HG02759 (cell line): ENCODE results near the gene STARD6.
"Not testable (repeated sequence)": the region's sequence is repeated elsewhere in the genome, so short reads cannot be mapped to it uniquely, and the experiment has no call there.

Experiments
- ATAC-seq: cut with Tn5 transposase; IDR thresholded peaks from one replicate; pipeline ENCODE4 v1.9.1; 2021; ENCODE audit warnings: mild to moderate bottlenecking, moderate library complexity; ENCODE audit not compliant: unreplicated experiment

The STARD6 gene

GRCh38 chr18:54338230-54338629 is 19.4 kb downstream of the STARD6 start:
- ATAC-seq, result no peak

DNA sequence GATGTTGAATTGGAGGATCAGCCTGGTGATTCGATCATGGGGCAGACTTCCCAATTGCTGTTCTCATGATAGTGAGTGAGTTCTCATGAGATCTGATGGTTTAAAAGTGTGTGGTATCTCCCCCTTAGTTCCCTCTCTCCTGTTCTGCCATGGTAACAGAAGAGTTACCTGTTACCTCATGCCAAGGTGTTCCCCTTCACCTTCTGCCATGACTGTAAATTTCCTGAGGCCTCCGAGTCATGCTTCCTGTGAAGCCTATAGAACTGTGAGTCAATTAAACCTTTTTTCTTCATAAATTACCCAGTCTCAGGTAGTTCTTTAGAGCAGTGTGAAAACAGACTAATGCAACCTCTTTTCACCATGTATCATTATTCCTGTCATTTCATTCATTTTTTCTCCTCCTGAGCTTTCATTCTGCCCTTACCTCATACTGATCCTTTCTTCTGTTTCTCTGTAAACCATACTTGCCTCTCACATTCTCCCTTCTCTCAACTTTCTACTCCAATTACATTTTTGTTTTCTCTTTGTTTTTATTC is 22.0 kb downstream of the STARD6 start:
- no peak for ATAC-seq

- ATAC-seq, result no peak
Measured at GRCh38 chr18:54330768-54331548, 26.7 kb downstream of the STARD6 start.

DNA sequence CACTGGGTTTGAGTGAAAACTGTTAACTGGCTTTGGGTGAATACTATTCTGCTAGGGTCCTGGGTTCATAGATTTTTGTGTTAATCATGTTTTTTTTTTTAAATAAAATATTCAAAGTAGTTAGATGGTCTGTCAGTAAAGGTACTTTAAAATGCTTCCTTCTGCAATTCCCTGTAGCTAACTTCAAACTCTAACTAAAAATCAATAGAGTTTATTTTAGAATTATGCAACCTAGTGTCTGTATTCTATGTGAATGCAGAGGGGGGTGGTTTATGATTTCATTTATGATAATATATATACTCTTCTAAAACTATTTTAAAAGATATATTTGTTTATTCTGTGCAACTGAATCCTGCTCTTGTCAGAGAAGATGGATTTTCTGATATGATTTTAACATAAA is 27.9 kb downstream of the STARD6 start:
- ATAC-seq, result no peak

GRCh38 chr18:54327818-54328217 is 29.8 kb downstream of the STARD6 start:
- no peak for ATAC-seq

DNA sequence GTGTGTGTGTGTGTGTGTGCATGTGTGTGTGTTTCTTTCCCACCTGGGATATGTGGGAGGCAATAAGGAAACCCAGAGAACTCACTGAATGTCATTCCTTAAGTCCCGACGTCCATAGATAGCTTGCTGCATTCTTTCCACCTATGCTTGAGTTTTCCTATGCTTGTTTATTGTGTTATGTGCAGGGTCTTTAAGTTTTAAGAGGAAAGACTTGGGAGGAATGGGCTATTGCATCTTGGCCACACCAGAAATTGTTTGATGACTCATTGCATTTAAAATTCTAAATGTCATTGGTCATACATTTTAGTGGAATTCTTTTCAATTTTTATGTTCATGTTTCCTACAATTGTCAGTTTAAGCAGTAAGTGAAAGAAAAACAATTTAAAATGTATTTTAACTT is 33.7 kb downstream of the STARD6 start:
- no peak for ATAC-seq

DNA sequence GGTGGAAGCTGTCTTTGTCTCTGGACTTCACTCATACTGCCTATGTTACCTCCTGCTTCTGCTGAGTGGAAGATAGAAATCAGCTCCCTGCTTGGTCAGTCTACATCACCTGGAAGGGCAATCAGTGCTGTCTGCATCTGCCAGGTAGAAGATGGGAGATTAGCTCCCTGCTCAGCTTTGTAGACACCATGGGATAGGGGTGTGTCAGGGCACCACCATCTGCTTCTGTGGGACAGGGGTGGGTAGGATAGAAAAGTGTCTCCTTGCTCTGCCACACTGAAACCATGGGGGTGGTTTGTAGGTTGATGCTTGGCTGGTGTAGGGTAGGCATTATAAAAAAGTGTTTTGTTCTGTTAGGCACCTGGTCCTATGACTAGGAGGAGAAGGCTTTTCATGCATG is 34.1 kb downstream of the STARD6 start:
- ATAC-seq, result no peak

- no peak for ATAC-seq
Measured at GRCh38 chr18:54316071-54316820, 41.4 kb downstream of the STARD6 start.

DNA sequence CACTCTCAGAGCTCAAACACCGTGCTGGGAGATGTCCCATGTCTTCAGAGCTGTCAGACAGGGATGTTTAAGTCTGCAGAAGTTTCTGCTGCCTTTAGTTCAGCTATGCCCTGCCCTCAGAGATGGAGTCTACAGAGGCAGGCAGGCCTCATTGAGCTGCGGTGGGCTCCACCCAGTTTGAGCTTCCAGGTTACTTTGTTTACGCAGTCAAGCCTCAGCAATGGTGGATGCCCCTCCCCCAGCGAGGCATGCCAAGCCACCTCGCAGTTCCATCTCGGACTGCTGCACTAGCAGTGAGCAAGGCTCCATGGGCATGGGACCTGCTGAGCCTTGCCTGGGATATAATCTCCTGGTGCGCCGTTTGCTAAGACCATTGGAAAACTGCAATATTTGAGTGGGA is 48.1 kb downstream of the STARD6 start:
- ATAC-seq, result not testable (repeated sequence)

GRCh38 chr18:54303408-54303807 is 54.2 kb downstream of the STARD6 start:
- no peak for ATAC-seq

DNA sequence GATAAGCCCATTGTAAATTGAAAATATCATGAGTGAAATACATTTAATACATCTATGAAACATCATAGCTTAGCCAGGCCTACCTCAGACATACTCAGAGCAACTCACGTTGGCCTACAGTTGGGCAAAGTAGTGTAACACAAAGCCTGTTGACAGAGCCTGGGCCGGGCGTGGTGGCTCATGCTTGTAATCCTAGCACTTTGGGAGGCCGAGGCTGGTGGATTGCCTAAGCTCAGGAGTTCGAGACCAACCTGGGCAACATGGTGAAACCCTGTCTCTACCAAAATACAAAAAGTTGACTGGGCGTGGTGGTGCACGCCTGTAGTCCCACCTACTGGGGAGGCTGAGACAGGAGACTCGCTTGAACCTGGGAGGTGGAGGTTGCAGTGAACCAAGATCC is 58.7 kb downstream of the STARD6 start:
- not testable (repeated sequence) for ATAC-seq

- ATAC-seq, result no peak
Measured at GRCh38 chr18:54296062-54296461, 61.6 kb downstream of the STARD6 start.

DNA sequence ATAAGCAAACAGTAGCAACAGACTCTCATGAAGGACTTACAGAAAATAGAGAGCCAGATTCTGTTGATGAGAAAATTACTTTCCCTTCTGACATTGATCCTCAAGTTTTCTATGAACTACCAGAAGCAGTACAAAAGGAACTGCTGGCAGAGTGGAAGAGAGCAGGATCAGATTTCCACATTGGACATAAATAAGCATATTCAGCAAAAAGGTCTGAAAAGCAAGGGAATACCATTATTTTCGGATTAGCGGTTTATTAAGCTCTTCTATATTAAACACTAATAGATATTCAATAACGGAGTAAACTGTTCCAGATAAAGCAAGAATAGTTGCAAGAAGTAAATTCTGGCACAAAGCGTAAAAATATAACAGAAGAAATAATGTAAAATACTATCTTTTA is 63.4 kb downstream of the STARD6 start:
- no peak for ATAC-seq

DNA sequence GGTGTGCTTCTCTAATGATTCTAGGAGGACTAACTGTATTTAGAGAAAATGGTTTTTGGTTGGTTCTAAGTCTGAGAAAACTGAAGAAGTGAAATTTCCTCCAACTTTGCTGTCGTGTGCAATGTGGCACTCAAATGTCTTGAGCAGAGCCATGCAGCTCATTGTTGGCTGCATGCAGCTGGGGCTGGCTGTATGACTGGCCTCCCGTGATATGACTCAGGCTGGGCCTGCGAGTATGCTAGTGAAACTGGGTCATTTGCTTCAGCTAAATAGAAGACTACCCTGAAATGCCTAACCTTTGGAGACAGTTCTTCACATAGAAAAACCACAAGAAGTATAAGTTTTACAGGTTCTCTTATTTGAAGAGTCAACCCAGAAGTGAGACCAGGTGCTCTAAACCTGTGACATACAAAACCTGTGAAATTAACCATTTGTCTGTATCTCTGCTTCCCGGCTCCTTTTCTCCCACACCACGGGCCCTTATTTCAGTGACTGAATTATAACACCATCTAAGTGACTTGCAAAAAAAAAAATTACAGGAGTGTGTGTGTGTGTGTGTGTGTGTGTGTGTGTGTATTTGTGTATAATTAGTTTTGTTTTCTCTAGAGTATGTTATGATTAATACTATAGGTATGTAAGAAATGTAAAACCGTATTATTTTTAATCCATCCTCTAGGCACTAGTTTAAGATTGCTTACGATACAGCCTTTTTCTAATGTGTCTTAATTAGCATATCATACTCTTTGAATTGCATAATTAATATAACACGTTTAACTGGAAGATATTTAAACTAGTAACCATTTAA is 72.5 kb downstream of the STARD6 start:
- ATAC-seq, result peak; percentile 100

DNA sequence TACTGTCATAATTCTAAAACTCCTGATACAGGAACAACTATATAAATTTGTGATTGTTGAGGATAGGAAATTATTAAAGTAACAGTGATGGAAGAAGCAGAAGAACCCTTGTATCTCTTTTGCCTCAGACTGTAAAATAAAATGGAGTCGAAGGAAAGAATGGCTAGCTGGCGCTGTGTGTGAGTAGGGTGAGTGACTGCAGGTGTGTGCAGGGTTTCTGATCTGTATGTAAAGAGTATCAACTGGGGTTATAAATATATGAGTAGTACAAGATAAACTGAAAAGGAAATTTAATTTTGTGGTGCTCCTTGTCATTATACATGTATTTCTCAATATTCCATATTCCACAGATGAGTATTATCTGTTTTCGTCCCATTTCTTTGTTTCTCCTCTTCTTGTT is 73.1 kb downstream of the STARD6 start:
- peak; percentile 36 for ATAC-seq

GRCh38 chr18:54280220-54280569 is 77.5 kb downstream of the STARD6 start:
- no peak for ATAC-seq

DNA sequence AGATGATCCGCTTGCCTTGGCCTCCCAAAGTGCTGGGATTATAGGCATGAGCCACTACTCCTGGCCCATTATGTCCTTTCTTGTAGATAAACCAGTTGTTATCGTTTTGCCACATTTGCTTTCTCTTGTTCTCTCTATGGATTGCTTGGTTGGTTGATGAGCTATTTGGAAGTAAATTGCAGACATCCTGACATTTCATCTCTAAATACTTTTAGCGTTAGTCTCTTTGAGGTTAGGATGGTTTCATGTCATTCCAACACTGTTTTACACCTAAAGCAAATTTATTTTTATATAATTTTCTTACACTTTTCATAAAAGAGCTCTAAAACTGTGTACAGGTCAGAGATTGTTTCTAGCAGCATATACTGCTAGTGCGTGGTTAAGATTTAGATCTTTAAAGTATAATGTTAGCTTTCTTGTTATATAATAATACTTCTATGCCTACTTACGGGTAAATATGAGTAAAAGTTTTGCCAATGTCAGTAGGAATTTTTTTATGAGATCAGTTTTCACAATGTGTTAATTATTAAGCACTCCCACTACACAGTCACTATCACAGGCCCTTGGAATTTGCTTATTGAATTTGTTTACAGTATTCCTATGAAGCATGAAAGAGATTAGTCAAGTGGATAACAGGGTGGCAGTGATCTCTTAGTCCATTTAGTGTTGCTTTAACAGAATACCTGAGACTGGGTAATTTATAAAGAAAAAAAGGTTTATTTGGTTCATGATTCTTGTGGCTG is 78.0 kb downstream of the STARD6 start:
- no peak for ATAC-seq

- ATAC-seq, result no peak
Measured at GRCh38 chr18:54278615-54279014, 79.0 kb downstream of the STARD6 start.

GRCh38 chr18:54277899-54278298 is 79.8 kb downstream of the STARD6 start:
- no peak for ATAC-seq
